Measurements from ENCODE around the gene PLSCR3. TPM values are rescaled to one million over a fixed set of nuclear protein-coding genes. Genes with fewer than 3 reads are reported as not detected.

Gene PLSCR3
- total RNA-seq, 1 experiment from 2014 or later = 42.7 TPM

GRCh38 chr17:7348478-7349242 lies 45.7 kb downstream of the PLSCR3 start (continued):
- TF ChIP-seq NR2C2 (CRISPR knock-in tag; IDR thresholded peaks at IDR 0.05) = no peak

- H3K9me3 Mint-ChIP-seq = no peaks in the 10 kb centered on the region
- ATAC-seq (no peak), DNase-seq (ENCODE audit: low spot score) (no peak)
- ChIA-PET CTCF (interaction anchor here (1.1 kb wide), 1 partner anchor 11 kb away, joined by 4 read pairs; the partner anchor contains the start of gene ACAP1), POLR2A (interaction anchor here (1.1 to 4.5 kb wide), 4 partner anchors 11 to 66 kb away, joined by 3 to 22 read pairs (median 3); partner anchors contain the start of genes ACAP1, NEURL4 and SLC2A4)
- H3K4me3 Mint-ChIP-seq = no peak overlapping the region
- H3K36me3 Mint-ChIP-seq = no peaks in the 10 kb centered on the region
- H3K4me1 Mint-ChIP-seq = peaks cover 17% of the 10 kb centered on the region
- H3K27ac Mint-ChIP-seq = no peak overlapping the region
- peaks cover 6% of the 10 kb centered on the region for H3K27me3 Mint-ChIP-seq (ENCODE audit: low read depth)
- TF ChIP-seq ZNF281 (CRISPR knock-in tag; IDR thresholded peaks at IDR 0.05) = no peak
- TF ChIP-seq, protein P1, sequence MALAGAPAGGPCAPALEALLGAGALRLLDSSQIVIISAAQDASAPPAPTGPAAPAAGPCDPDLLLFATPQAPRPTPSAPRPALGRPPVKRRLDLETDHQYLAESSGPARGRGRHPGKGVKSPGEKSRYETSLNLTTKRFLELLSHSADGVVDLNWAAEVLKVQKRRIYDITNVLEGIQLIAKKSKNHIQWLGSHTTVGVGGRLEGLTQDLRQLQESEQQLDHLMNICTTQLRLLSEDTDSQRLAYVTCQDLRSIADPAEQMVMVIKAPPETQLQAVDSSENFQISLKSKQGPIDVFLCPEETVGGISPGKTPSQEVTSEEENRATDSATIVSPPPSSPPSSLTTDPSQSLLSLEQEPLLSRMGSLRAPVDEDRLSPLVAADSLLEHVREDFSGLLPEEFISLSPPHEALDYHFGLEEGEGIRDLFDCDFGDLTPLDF (CRISPR knock-in tag; IDR thresholded peaks at IDR 0.05) = no peak
- no peak for TF ChIP-seq ZNF671 (CRISPR knock-in tag; IDR thresholded peaks at IDR 0.05)
- no peak for TF ChIP-seq IRF2 (CRISPR knock-in tag; IDR thresholded peaks at IDR 0.05; ENCODE audit: borderline replicate concordance, low read depth)
- TF ChIP-seq NFATC4 (CRISPR knock-in tag; IDR thresholded peaks at IDR 0.05) = no peak
- TF ChIP-seq, protein P2, sequence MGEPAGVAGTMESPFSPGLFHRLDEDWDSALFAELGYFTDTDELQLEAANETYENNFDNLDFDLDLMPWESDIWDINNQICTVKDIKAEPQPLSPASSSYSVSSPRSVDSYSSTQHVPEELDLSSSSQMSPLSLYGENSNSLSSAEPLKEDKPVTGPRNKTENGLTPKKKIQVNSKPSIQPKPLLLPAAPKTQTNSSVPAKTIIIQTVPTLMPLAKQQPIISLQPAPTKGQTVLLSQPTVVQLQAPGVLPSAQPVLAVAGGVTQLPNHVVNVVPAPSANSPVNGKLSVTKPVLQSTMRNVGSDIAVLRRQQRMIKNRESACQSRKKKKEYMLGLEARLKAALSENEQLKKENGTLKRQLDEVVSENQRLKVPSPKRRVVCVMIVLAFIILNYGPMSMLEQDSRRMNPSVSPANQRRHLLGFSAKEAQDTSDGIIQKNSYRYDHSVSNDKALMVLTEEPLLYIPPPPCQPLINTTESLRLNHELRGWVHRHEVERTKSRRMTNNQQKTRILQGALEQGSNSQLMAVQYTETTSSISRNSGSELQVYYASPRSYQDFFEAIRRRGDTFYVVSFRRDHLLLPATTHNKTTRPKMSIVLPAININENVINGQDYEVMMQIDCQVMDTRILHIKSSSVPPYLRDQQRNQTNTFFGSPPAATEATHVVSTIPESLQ (CRISPR knock-in tag; IDR thresholded peaks at IDR 0.05) = no peak
- TF ChIP-seq AR (CRISPR knock-in tag; IDR thresholded peaks at IDR 0.05) = no peak
- TF ChIP-seq, protein P3, sequence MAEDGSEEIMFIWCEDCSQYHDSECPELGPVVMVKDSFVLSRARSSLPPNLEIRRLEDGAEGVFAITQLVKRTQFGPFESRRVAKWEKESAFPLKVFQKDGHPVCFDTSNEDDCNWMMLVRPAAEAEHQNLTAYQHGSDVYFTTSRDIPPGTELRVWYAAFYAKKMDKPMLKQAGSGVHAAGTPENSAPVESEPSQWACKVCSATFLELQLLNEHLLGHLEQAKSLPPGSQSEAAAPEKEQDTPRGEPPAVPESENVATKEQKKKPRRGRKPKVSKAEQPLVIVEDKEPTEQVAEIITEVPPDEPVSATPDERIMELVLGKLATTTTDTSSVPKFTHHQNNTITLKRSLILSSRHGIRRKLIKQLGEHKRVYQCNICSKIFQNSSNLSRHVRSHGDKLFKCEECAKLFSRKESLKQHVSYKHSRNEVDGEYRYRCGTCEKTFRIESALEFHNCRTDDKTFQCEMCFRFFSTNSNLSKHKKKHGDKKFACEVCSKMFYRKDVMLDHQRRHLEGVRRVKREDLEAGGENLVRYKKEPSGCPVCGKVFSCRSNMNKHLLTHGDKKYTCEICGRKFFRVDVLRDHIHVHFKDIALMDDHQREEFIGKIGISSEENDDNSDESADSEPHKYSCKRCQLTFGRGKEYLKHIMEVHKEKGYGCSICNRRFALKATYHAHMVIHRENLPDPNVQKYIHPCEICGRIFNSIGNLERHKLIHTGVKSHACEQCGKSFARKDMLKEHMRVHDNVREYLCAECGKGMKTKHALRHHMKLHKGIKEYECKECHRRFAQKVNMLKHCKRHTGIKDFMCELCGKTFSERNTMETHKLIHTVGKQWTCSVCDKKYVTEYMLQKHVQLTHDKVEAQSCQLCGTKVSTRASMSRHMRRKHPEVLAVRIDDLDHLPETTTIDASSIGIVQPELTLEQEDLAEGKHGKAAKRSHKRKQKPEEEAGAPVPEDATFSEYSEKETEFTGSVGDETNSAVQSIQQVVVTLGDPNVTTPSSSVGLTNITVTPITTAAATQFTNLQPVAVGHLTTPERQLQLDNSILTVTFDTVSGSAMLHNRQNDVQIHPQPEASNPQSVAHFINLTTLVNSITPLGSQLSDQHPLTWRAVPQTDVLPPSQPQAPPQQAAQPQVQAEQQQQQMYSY (CRISPR knock-in tag; IDR thresholded peaks at IDR 0.05) = no peak
- TF ChIP-seq, protein P4, sequence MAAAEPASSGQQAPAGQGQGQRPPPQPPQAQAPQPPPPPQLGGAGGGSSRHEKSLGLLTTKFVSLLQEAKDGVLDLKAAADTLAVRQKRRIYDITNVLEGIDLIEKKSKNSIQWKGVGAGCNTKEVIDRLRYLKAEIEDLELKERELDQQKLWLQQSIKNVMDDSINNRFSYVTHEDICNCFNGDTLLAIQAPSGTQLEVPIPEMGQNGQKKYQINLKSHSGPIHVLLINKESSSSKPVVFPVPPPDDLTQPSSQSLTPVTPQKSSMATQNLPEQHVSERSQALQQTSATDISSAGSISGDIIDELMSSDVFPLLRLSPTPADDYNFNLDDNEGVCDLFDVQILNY (CRISPR knock-in tag; IDR thresholded peaks at IDR 0.05) = no peak
- no peak for TF ChIP-seq JUN (CRISPR knock-in tag; IDR thresholded peaks at IDR 0.05)
- TF ChIP-seq SP1 (CRISPR knock-in tag; conservative IDR thresholded peaks at IDR 0.05) = no peak
- TF ChIP-seq, protein P5, sequence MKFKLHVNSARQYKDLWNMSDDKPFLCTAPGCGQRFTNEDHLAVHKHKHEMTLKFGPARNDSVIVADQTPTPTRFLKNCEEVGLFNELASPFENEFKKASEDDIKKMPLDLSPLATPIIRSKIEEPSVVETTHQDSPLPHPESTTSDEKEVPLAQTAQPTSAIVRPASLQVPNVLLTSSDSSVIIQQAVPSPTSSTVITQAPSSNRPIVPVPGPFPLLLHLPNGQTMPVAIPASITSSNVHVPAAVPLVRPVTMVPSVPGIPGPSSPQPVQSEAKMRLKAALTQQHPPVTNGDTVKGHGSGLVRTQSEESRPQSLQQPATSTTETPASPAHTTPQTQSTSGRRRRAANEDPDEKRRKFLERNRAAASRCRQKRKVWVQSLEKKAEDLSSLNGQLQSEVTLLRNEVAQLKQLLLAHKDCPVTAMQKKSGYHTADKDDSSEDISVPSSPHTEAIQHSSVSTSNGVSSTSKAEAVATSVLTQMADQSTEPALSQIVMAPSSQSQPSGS (CRISPR knock-in tag; IDR thresholded peaks at IDR 0.05; ENCODE audit: borderline replicate concordance, low read depth) = no peak
Observed at GRCh38 chr17:7347630-7348477, 46.5 kb downstream of the PLSCR3 start.

All from WTC11 (cell line).